Aorta (tissue), 5 donors: Measurements from ENCODE around the gene TMEM63C. TPM values are rescaled to one million over a fixed set of nuclear protein-coding genes. Genes with fewer than 3 reads are reported as not detected.
A peak's percentile ranks its signal among the peaks of the same experiment; 100 is the strongest.

Source experiments
- ATAC-seq: fragments of 200-7000 bp; cut with Tn5 transposase; one replicate; pipeline ENCODE4 v1.9.1; 2022; ENCODE audit warnings: moderate library complexity; ENCODE audit not compliant: low FRiP score
- DNase-seq, 2 donors: peaks; one replicate each; pipeline ENCODE4 v3.0.0-alpha.2; 2020
- H3K27ac ChIP-seq, 2 donors: one replicate each; pipeline ENCODE4 v1.5.1; 2013; ENCODE audit warnings: low read length in 2 of 2, mild to moderate bottlenecking in 2 of 2, moderate library complexity in 2 of 2, control low read depth in 1 of 2, inconsistent platforms in 1 of 2, low read depth in 1 of 2
- H3K27me3 ChIP-seq, 2 donors: one replicate each; pipeline ENCODE4 v1.6.1; 2013; ENCODE audit warnings: control low read depth in 1 of 2, low read length in 1 of 2, mild to moderate bottlenecking in 1 of 2, moderate library complexity in 1 of 2; ENCODE audit not compliant: insufficient read depth in 2 of 2, control insufficient read depth in 1 of 2
- H3K36me3 ChIP-seq, 2 donors: one replicate each; pipeline ENCODE4 v1.6.1; 2013; ENCODE audit warnings: control low read depth in 1 of 2, low read length in 1 of 2, mild to moderate bottlenecking in 1 of 2; ENCODE audit not compliant: insufficient read depth in 2 of 2, control insufficient read depth in 1 of 2
- H3K4me1 ChIP-seq, 2 donors: one replicate each; pipeline ENCODE4 v1.6.1; 2013; ENCODE audit warnings: low read length in 2 of 2, control low read depth in 1 of 2, mild to moderate bottlenecking in 1 of 2, moderate library complexity in 1 of 2; ENCODE audit not compliant: insufficient read depth in 2 of 2, control insufficient read depth in 1 of 2
- H3K4me3 ChIP-seq, 2 donors: one replicate each; pipeline ENCODE4 v1.5.1; 2013; ENCODE audit warnings: low read length in 2 of 2, control low read depth in 1 of 2, mild to moderate bottlenecking in 1 of 2
- H3K9me3 ChIP-seq: one replicate; pipeline ENCODE4 v1.6.1; 2013; ENCODE audit warnings: mild to moderate bottlenecking, low read length; ENCODE audit not compliant: control insufficient read depth
- WGBS, 2 donors: extraction: QIAGEN DNeasy Blood & Tissue Kit; methylation state at CpG; one replicate each; pipeline ENCODE4 v1.1.7; 2013; 5-methylcytosine and 5-hydroxymethylcytosine counted together
- intact Hi-C, 2 donors: fragments of 100-400 bp; cut with DNase I; formaldehyde crosslinking; loops; one replicate each; pipeline versions ENCODE4 v1.14.2 to v1.15.0; 2022
- long read RNA-seq, 2 donors: library from polyadenylated mRNA; unstranded; transcript quantifications; one replicate each; pipeline ENCODE4 v2.0.0, GENCODE V29; 2020 to 2021
- polyA plus RNA-seq, 2 donors: library from polyadenylated mRNA; stranded (reverse); fragments of 200-250 nt; gene quantifications; one replicate each; pipeline ENCODE4 v1.2.3, GENCODE V29; 2013
- total RNA-seq, 2 donors: library from RNA; stranded (reverse); fragmentation: NEBNext Ultra II Directional; extraction: Animal tissue kit (Norgen Biotek cat#: 25700); gene quantifications; one replicate each; pipeline ENCODE4 v1.2.1, GENCODE V29; 2021
- donor health status: healthy with polysubstance abuse.
- donor health status: Bipolar disorder and iron deficiency.
- donor health status: DM: no; HTN: no; CAD: no.
- donor health status: DM: no; HTN: no; CAD: no.
- donor health status: DM: yes; HTN: yes; CAD: no.

TMEM63C gene
- total RNA-seq, result under 1 TPM; 0.06 to 0.26 TPM
- polyA plus RNA-seq, result under 1 TPM in 1 of 2 donors, not detected in 1; 0.13 TPM
- long read RNA-seq, donor 1, result 0 reads
- long read RNA-seq, donor 2, result 0 reads

DNA sequence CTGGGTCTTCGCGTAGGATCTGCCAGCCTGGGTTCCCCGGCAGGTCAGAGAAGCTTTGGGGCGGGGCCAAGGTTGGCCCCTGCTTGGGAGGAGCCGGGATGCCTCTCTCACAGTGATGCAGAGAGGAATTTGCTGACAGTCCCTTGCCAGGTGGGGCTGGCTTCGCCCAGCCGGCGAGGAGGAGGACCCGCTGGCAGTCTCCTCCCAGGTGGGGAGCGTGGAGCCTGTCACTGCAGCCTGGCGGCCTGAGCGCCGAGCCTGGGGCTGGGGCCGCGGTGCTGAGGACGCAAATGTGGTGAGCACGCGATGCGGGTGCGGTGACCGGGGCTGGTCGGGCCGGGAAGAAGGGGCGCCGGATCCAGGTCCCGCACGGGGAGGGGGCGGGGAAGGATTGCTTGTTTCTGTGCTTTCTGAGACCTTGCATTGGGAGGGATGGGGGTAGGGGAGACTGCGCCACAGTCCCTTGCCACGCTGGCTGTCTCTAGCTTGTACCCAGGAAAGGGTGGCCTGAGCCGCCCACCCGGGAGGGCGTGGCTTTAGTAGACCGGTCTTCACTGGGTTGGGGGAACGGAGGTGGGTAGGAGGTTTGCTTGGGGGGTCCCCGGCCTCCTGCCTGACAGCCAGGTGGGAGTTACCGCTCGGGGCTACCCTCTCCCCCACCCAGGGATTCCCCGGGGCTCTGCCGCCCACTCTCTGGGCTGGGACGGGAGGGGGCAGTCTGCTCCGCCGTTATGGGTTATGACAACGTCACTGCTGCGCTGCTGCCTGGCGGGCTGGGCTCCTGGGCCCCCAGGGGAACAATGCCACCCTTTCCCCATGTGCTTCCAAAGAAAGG is at the start of gene TMEM63C:
Gene TMEM63C (plus strand): TSS at position 196 of the 835 bp plus-strand sequence. CDS start 37,016 bp downstream, outside the sequence.
- no peaks in the 10 kb centered on the region for H3K4me1 ChIP-seq
- H3K27ac ChIP-seq, result no peak within 1 kb of the TSS
- DNase-seq (no peak), ATAC-seq (no peak)
- no peaks in the 10 kb centered on the region for H3K9me3 ChIP-seq
- H3K4me3 ChIP-seq, result no peak within 1 kb of the TSS
- H3K27me3 ChIP-seq, result no peaks in the 10 kb centered on the region
- no peaks in the 10 kb centered on the region for H3K36me3 ChIP-seq
- WGBS, 2 donors, result 1% methylated on average over 46 of the region's 46 CpGs
- intact Hi-C loops, result no loop called here

- H3K4me1 ChIP-seq, result no peaks in the 10 kb centered on the region
- H3K4me3 ChIP-seq, result no peak overlapping the region
- DNase-seq, result no peak
- no peaks in the 10 kb centered on the region for H3K27me3 ChIP-seq
- 83 to 99% methylated on average over 5 of the region's 5 CpGs for WGBS, 2 donors
- no peak overlapping the region for H3K27ac ChIP-seq
- intact Hi-C loops, result no loop called here
- H3K36me3 ChIP-seq, result no peaks in the 10 kb centered on the region
- no peak for ATAC-seq
- H3K9me3 ChIP-seq, result no peaks in the 10 kb centered on the region
These were observed 49.6 kb upstream of the TMEM63C start for GRCh38 chr14:77131871-77132486.

DNA sequence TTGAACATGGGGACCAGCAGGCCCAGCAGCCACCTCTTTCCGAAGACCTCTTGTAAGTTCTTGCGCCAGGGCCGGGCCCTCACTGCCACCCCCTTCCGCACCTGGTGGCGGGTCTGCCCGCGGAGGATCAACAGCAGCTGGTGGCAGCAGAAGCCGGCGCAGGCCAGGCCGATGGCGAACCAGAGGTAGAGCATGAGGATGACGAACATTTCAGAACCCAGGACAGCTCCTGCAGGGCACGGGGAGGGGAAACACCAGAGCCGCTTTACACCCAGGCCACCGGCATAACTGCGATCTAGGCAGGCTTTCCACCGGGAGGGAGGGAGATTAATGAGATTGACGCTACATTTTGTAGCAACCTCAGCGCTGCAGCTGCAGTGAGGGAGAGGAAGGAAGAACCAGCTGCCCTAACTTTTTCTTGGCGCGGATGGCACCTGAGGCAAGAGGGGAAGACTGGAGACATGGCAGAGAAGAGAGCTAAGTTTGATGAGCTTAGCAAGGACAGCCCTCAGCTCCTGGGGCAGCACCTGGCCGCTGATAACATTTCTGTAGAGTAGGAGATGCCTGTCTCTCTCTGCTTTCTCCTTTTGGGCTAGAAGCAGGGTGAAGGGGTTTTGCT is 47.8 kb upstream of the TMEM63C start:
- Histone ChIP-seq H3K27ac (no peak overlapping the region), H3K4me3 (no peak overlapping the region), H3K36me3 (no peaks in the 10 kb centered on the region), H3K4me1 (no peaks in the 10 kb centered on the region), H3K27me3 (no peaks in the 10 kb centered on the region), H3K9me3 (no peaks in the 10 kb centered on the region)
- ATAC-seq (peak; percentile 63), DNase-seq (peak in 1 of 2 donors; percentile 83)
- WGBS, 2 donors, result 9 to 11% methylated on average over 22 of the region's 22 CpGs
- intact Hi-C loops, result no loop called here

- Histone ChIP-seq H3K27ac (no peak overlapping the region), H3K27me3 (no peaks in the 10 kb centered on the region), H3K4me1 (peaks cover 0 to 2% of the 10 kb centered on the region in 2 donors), H3K36me3 (no peaks in the 10 kb centered on the region), H3K9me3 (no peaks in the 10 kb centered on the region), H3K4me3 (no peak overlapping the region)
- WGBS, 2 donors, result 85% methylated on average over 15 of the region's 15 CpGs
- peak in 1 of 2 donors; percentile 48 for DNase-seq
- intact Hi-C loops, result no loop called here
- no peak for ATAC-seq
These were observed 42.6 kb upstream of the TMEM63C start for GRCh38 chr14:77139022-77139421.

DNA sequence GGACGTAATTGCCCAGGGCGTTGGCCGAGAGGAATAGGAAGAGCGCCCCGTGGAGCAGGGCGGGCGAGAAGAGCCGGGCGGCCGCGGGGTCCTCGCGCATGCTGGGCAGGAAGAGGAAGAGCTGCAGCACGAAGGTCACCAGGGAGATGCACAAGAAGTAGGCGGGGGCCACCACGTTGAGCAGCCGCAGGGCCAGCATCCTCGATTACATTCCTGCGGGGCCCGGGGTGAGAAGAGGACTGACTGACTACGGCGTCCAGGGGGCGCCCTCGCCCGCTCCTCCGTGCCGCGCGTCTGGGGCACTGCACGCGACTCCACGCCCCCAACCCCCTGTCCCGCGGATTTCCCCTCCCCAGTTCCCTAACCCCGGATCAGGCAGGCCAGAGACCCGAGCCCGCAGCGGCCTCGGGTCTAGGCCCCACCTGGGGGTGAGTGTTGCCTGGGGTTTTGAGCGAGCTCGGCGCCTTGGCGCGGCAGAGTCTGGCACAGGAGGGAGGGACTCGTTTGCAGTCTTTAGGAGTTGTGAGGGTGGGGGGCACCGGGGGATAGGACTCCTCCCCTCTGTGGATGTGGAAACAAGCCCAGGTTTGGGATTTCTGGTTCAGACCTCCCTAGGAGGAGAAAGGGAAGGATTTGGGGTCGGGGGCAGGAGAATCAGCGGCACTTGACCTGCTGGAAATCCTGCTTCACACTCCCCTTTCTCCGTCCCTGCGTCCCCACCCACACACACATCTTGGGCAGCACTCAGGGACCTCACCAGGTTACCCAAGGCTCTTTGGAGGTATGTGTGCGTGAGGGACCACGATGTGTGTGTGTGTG is 41.8 kb upstream of the TMEM63C start:
- 2 to 4% methylated on average over 50 to 52 of the region's 52 CpGs for WGBS, 2 donors
- Histone ChIP-seq H3K4me1 (peaks cover 0 to 2% of the 10 kb centered on the region in 2 donors), H3K4me3 (no peak overlapping the region), H3K9me3 (no peaks in the 10 kb centered on the region), H3K27me3 (no peaks in the 10 kb centered on the region), H3K36me3 (no peaks in the 10 kb centered on the region), H3K27ac (no peak overlapping the region)
- intact Hi-C loops, result no loop called here
- peak; percentile 24 for ATAC-seq
- DNase-seq, result no peak

- H3K4me3 ChIP-seq, result no peak overlapping the region
- ATAC-seq, result no peak
- intact Hi-C loops, result no loop called here
These were observed 41.0 kb upstream of the TMEM63C start for GRCh38 chr14:77140359-77141213.

GRCh38 chr14:77141214-77142004 is 40.2 kb upstream of the TMEM63C start, which contains the start of gene ZDHHC22:
Gene ZDHHC22, minus strand, starts transcription at chr14:77141791. Its CDS starts 2,053 bp downstream, at chr14:77139738.
- Histone ChIP-seq H3K27me3 (no peaks in the 10 kb centered on the region), H3K4me1 (peaks cover 0 to 2% of the 10 kb centered on the region in 2 donors), H3K4me3 (no peak within 1 kb of the TSS), H3K9me3 (no peaks in the 10 kb centered on the region), H3K27ac (no peak within 1 kb of the TSS), H3K36me3 (no peaks in the 10 kb centered on the region)
- WGBS, 2 donors, result 1 to 2% methylated on average over 66 to 77 of the region's 77 CpGs
- ATAC-seq (peak; percentile 20), DNase-seq (no peak)
- intact Hi-C loops, result no loop called here

More at GRCh38 chr14:77140359-77141213, 41.0 kb upstream of the TMEM63C start:
- no peak for DNase-seq
- Histone ChIP-seq H3K4me1 (peaks cover 0 to 2% of the 10 kb centered on the region in 2 donors), H3K36me3 (no peaks in the 10 kb centered on the region), H3K9me3 (no peaks in the 10 kb centered on the region), H3K27ac (no peak overlapping the region), H3K27me3 (no peaks in the 10 kb centered on the region)
- 1% methylated on average over 56 to 67 of the region's 67 CpGs for WGBS, 2 donors
